HG02588 (cell line): ENCODE measurements around the gene CCZ1.
"Not testable (repeated sequence)": the region's sequence is repeated elsewhere in the genome, so short reads cannot be mapped to it uniquely, and the experiment has no call there.

ENCODE experiments used
- ATAC-seq: cut with Tn5 transposase; IDR thresholded peaks from one replicate; pipeline ENCODE4 v1.9.1; 2021; ENCODE audit warnings: mild to moderate bottlenecking, moderate library complexity; ENCODE audit not compliant: unreplicated experiment

The CCZ1 gene

DNA sequence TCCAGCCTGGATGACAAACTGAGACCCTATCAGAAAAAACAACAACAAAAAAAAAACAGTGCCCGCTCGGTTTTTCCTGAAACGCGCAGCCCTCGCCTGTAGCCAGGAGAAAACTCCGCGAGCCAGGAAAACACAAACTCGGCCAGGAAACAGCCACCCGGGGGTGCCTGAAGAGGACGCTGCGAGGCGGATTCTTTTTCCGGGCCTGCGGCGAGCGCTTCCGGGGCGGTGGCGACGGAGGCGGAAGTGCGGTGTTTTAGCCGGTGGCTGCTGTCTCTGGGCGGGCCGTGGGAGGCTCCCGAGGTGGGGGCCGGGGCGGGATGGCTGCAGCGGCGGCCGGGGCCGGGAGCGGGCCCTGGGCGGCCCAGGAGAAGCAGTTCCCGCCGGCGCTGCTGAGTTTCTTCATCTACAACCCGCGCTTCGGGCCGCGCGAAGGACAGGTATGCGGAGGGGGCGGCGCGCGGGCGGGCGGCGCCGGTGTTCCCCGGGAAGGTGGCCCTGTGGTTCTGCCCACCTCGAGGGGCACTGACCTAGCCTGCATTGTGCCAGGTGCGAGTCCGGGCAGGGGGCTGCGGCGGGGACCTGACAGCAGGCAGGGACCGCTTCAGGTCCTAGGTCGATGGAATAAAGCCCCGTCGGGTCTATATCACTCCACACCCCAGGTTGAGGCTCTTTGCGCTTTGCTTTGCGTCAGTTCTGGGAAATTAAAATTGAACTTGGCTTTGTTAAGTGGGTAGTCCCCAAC, at the start of gene CCZ1:
Gene CCZ1 (plus strand): TSS at position 254 of the 745 bp plus-strand sequence. CDS start 67 bp downstream, at position 321.
- ATAC-seq: peak; percentile 92

DNA sequence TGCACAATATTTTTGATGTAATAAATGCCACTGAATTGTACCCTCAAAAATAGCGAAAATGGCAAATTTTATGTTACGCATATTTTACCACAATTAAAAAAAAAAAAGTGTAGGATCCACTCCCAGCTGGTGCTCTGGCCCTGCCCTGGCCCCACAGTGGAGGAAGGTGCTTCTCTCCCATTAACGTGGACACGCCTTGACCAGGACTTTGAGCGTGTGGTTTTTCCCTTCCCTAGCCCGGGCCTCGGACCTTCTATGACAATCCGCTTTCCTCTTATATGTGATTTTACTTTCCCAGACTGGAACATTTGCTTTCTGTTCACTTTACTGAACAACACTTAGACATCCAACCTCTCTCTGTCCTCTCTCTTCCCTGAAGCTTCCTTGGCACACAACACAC, 47.6 kb upstream of the CCZ1 start:
- no peak for ATAC-seq

DNA sequence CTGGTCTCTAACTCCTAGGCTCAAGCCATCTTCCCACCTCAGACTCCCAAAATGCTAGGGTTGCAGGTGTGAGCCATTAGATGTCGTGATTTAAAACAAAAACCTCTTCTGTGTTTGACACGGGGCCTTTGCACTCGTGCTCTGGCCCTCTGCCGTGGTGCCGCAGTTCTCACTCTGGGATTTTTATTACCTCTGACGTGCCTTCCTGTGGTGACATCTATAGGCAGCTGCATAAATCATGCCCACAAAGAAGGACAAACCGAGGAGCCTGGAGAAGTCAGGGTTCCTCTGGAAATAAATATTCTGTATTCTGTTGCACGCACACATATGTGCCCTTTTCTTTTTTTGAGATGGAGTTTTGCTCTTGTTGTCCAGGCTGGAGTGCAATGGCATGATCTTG, 43.8 kb upstream of the CCZ1 start:
- no peak for ATAC-seq

DNA sequence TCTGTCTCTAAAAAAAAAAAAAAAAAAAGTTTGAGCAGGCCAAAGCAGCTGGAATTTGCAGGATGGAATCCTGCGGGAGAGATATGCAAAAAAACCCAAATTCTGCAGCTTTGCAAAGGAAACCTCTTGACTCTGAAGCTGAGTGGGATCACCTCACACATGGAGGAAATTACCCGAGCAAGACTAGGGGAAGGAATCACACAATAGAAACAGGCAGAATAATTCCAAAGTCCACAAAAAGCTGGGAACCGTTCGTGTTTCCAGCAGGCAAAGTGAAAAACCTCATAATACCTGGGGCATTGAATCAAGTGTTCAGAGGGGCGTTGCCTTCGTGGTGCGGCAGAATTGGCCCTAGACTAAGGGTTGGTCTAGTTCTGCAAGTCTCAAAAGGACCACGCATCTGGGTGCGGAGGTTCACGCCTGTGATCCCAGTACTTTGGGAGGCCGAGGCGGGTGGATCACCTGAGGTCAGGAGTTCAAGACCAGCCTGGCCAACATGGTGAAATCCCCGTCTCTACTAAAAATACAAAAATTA, 41.4 kb upstream of the CCZ1 start:
- not testable (repeated sequence) for ATAC-seq

DNA sequence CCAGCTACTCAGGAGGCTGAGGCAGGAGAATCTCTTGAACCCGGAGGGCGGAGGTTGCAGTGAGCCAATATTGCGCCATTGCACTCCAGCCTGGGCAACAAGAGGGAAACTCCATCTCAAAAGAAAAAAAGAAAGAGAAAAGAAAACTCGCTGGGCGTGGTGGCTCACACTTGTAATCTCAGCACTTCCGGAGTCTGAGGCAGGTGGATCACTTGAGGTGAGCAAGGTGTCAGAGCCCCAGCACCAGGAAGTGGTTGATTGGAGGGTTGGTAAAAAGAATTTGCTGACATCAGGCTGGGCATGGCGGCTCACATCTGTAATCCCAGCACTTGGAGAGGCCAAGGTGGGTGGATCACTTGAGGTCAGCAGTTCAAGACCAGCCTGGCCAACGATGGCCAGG, 40.0 kb upstream of the CCZ1 start:
- ATAC-seq: not testable (repeated sequence)

DNA sequence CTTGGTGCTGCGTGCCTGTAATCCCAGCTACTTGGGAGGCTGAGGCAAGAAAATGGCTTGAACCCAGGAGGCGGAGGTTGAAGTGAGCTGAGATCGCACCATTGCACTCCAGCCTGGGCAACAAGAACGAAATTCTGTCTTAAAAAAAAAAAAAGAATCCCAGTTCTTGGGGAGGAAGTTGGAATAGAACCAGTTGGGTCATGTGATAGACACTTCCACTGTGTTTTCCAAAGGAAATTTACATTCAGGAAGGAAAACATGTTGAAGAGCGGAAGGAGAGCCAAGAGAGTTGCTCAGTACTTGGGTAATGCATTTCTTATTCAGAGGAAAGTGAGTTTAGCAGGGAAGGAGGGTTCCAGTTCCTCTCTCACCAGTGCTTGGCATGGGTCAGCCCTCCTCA, 37.3 kb upstream of the CCZ1 start:
- not testable (repeated sequence) for ATAC-seq

DNA sequence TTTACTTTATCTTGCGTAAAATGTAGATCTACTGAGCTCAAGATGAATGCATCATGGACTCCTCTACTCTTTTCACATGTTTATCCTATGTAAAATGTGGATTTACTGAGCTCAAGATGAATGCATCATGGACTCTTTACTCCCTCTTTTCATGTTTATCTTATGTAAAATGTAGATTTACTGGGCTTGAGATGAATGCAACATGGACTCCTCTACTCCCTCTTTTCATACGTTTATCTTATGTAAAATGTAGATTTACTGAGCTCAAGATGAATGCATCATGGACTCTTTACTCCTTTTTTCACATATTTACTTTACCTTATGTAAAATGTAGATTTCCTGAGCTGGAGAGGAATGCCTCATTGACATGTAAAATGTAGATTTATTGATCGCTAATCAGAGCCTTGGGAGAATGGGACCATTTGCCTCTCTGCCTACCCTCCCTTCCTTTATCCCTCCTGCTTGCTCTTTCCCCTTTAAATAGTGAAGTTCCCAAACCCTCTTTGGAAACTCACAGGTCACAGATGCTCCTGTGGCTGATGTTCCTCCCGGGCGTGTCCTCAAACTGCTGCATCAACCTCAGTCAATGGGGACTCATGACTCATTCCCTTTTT, 35.7 kb upstream of the CCZ1 start:
- ATAC-seq: not testable (repeated sequence)

DNA sequence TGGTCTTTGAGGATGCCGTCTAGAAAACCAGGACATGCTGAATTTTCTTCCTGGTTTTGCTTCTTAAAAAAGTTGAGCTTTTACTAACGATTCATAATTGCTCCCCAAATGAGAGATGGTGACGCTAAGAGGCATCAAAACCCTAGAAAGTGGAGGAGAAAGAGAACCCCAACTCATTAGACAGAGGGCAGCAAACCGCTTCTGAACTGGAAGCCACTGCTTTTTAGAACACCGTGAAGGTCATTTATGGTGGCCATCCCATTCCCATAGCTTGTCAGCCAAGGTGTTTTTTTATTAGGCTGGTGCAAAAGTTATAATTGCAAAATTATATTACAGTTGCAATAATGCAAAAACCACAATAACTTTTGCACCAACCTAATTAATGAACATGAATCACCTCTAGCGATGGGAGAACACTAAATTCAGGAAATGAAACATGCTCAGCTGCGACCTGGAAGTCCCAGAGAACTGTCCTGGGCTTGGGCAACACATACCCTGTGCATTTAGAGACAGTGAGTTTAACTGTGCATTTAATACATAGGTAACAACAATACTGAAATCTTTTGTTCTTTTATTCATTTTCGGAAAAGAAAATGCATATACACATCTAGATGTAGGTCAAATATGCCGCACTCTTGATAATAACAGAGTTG, 33.1 kb upstream of the CCZ1 start:
- not testable (repeated sequence) for ATAC-seq

DNA sequence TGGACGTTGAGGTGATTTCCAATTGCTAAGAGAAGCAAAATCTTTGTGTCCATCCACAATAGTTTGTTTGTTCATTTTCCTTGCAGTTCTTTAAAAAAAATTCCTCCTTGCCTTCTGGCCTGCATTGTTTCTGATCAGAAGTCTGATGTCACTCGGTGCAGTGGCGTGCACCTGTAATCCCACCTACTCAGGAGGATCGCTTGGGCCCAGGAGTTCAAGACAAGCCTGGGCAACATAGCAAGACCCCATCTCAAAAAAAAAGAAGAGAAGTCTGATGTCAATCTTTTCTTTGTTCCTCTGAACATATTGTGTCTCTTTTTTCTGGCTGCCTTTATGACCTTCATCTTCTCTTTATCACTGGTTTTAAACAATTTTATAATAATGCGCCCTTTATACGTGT, 31.5 kb upstream of the CCZ1 start:
- ATAC-seq: no peak

DNA sequence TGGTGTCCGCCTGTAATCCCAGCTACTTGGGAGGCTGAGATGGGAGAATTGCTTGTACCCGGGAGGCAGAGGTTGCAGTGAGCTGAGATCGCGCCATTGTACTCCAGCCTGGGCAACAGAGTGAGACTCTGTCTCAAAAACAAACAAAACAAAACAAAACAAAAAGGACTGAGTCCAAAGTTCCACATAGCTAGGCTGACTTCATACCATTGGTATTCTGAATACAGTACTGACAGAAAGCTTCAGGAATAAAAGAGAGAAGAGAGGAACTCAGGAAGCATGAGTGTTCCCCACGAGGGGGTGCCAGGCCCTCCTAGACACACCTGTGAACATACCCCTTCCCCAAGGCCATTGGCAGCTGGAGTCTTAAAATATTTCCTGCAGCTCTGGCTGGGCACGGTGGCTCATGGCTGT, 29.6 kb upstream of the CCZ1 start:
- not testable (repeated sequence) for ATAC-seq

DNA sequence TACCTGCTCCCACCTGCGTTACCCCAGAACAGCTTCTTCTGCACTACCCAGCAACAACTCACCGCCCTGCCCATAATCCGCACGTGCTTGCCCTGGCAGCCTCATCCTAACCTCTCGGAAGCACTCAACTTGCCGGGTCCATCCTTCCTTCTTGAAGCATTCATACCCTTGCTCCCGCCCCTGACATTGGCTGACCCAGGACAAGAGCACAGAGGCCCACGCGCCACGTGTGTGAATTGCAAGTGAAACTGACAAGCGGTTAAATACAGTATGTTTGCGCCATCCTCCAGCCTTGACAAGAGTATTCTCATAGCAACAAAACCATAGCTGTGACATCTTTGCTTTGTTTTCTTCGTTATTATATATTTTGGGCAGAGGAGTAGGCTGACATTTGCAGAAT, 28.8 kb upstream of the CCZ1 start:
- no peak for ATAC-seq

DNA sequence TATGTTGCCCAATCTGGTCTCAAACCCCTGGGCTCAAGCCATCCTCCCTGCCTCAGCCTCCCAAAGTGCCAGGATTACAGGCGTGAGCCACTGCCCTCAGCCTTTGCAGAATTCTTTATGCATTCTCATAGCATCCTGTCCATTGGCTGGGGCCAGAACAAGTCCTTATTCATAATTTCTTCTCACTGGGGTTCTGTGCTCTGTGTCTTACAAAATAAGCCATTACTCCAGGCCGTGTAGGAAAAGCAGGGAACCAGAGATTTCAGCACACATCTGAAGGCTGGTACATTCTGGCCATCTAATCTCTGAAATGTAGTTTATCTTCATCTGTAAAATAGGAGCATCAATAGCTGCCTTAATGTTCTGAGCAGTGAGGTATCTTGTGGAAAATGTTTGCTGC, 28.2 kb upstream of the CCZ1 start:
- no peak for ATAC-seq

DNA sequence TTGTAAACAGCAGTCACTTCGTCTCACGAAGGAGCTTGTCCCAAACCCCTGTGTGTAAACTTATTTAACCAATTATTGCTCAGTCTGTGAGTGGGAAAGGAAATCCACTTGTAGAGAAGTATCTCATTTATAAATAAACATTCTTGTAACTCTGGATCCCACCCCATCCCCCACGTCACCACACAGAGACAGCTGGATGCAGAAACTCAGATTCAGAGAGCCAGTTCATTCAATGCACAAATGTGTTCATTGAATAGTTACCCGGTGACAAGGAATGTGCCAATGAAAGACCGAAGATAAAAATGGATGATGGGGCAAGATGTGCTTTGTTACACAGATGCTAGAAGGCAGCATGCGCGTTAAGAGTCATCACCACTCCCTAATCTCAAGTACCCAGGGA, 26.2 kb upstream of the CCZ1 start:
- no peak for ATAC-seq

DNA sequence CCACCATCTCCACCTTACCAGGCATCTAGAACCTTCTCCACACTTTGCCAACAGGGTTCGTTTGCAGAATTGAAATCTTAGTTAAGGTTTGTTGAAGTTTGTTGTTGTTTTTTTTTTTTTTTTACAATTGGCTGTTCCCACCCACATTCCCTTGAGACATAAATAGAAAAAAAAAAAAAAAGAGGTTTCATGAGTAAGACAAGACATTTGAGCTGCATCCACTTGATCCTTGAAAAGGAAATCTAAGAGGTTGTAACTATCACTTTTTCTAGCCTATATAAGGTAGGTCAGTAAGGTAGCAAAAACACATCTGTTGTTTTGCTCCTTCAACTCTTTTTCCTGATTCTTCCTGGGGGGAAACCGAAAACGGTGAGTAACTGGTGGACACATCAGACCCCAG, 18.9 kb upstream of the CCZ1 start:
- not testable (repeated sequence) for ATAC-seq

DNA sequence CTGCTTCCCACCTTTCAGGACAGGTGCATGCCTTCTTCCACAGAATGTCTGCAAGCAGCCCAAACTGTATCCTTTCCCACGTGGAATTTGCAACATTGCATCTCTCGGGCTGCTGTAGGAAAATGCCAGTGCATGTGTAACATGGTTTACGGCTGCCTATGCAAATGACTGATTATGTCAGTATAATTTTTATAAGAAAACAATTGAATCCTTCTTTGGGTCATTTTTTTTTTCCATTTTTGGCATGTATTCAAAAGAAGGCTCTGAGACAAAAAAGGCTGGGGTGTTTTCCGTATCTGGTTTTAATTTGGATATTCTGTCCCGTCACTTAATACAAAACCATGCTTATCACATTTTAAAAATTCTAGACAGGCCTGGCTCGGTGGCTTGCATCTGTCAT, 18.4 kb upstream of the CCZ1 start:
- not testable (repeated sequence) for ATAC-seq

DNA sequence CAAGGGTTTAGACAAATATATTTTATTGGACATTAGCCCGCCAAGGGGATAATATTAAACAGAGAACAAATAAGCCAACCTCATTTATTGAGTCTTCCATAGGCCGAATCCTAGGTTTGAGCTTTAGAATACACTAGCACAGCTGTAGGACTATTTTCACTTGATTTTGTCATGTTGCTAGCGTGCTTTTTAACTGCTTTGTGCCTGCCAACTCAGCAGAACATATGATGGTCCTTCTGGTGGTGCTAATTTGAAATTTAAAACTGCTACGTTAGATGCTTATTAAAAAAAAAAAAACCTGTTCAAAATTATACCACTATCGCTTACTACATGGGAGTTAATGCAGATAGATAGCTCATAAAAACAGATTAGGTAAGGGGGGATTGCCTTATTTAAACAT, 14.1 kb upstream of the CCZ1 start:
- ATAC-seq: not testable (repeated sequence)

DNA sequence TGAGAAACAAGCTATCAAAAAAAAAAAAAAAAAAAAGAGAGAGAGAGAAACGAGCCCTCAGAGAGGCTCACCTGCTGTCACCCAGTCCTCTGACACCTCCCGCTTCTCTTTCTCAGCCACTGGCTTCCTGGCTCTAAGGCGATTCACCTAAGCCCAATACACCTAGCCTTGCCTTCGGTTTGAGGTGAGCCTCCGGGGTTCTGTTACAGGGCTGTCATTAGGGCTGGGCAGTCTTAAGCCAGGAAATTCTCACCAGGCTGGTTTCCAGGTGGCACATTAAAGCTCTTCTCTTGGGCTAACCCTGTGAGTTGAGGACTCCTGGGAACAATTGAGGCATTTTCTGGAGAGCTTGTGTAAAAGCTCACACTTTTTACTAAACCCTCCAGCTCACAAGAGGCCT, 10.5 kb upstream of the CCZ1 start:
- ATAC-seq: not testable (repeated sequence)

DNA sequence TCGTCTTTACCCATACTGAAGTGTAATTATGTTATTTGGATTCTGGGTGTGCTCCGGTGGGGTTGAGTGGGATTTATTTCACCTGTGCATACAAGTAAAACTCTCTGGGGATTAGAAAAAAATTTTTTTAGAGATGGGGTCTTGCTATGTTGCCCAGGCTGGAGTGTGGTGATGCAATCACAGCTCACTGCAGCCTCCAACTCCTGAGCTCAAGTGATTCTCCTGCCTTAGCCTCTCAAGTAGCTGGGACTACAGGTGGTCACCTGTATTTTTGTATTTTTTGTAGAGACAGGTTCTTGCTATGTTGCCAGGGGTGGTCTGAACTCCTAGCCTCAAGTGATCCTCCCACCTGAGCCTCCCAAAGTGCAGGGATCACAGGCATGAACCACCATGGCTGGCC, 8.3 kb upstream of the CCZ1 start:
- ATAC-seq: not testable (repeated sequence)

DNA sequence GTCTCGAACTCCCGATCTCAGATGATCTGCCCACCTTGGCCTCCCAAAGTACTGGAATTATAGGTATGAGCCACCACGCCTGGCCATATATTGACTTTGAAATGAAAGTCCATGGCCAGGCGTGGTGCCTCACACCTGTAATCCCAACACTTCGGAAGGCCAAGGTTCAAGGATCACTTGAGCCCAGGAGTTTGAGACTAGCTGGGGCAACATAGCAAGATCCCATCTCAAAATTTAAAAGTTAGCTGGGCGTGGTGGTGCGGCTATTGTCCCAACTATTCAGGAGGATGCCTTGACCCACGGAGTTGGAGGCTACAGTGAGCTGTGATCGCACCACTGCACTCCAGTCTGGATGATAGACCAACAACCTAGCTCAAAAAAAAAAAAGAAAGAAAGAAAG, 6.0 kb upstream of the CCZ1 start:
- ATAC-seq: no peak

DNA sequence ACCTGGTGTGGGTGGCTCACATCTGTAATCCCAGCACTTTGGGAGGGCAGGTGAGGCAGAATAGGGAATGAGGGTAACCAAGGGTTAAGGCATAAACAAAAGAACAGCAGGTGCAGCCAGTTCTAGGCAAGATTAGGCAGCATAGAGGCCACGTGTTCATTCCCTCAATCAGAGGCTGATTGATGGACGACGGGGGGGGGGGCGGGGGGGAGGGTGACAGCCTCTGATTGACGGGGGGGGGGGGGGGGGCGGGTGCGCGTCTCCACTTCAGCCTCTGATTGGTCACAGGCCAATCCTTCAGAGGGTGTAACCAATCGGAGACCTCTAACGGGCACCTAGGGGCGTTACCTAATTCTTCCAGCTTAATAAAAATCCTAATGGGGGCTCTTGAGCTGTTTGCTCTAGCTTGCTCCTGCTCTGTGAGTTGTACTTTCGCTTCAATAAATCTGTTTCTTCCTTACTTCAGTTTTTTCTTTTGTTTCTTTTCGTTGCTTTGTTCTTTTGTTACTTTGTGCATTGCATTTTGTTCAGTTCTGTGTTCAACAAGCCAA, 1.1 kb upstream of the CCZ1 start:
- not testable (repeated sequence) for ATAC-seq

DNA sequence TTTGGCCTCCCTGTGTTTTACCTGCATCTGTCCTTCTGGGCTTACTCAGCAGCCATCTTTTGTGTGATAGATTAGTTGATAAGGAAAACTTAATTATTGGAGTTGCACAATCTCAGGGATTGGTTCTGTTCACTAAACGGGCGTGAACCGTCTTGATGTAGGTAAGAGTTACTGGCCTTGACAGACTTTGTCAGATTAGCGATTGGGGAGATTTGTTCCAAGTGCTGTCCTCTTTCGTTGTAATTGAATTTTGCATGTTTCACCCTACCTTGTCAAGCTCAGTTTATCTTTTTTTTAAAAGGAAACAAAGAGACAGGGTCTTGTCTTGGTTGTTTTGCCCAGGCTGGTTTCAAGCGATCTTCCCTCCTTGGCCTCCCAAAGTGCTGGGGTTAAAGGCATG, 4.5 kb downstream of the CCZ1 start:
- ATAC-seq: not testable (repeated sequence)
